ENCODE data around the gene TOGARAM2.

DNA sequence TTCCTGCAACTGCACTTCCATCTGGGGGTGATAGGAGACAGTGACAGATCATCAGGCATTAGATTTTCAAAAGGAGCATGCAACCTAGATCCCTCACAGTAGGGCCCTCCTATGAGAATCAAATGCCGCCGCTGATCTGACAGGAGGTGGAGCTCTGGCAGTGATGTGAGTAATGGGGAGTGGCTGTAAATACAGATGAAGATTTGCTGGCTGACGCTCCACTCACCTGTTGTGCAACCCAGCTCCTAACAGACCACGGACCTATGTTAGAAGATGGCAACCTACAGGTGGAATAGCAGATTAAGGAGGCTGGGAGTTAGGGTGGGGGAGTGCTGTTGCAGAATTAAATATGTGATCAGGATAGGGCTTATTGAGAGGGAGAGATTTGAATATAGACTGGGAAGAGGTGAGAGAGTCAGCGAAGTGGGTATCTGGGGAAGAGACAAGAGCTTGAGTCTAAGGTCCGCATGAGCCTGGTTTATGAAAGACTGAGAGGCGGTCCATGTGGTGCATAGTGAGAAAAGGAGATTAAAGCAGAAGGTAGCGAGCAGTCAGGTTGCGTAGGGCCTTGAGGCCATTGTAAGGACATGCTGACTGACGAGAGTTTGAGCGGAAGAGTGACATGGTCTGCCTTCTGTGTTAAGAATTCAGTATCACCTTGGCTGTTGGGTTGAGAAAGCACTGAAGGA, 31.3 kb upstream of the TOGARAM2 start:
- TF ChIP-seq, protein P1, sequence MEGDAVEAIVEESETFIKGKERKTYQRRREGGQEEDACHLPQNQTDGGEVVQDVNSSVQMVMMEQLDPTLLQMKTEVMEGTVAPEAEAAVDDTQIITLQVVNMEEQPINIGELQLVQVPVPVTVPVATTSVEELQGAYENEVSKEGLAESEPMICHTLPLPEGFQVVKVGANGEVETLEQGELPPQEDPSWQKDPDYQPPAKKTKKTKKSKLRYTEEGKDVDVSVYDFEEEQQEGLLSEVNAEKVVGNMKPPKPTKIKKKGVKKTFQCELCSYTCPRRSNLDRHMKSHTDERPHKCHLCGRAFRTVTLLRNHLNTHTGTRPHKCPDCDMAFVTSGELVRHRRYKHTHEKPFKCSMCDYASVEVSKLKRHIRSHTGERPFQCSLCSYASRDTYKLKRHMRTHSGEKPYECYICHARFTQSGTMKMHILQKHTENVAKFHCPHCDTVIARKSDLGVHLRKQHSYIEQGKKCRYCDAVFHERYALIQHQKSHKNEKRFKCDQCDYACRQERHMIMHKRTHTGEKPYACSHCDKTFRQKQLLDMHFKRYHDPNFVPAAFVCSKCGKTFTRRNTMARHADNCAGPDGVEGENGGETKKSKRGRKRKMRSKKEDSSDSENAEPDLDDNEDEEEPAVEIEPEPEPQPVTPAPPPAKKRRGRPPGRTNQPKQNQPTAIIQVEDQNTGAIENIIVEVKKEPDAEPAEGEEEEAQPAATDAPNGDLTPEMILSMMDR (conservative IDR thresholded peaks at IDR 0.05; ENCODE audit: low read depth, low read length): no peak
- no peak for TF ChIP-seq EZH2 (IDR thresholded peaks at IDR 0.05; ENCODE audit: borderline replicate concordance, low read depth, low read length, poor library complexity, severe bottlenecking)

Data from A673 (cell line).